Naive thymus-derived CD4-positive, alpha-beta T cell (primary cell): Measurements from ENCODE around the gene RAB26. TPM values are rescaled to one million over a fixed set of nuclear protein-coding genes. Genes with fewer than 3 reads are reported as not detected.
"Not testable (repeated sequence)": the region's sequence is repeated elsewhere in the genome, so short reads cannot be mapped to it uniquely, and the experiment has no call there.

ENCODE experiments used
- ATAC-seq: fragments of 150-1000 bp; cut with Tn5 transposase; 2 replicates; pipeline ENCODE4 v1.10.0; 2021; ENCODE audit warnings: mild to moderate bottlenecking, moderate library complexity
- CTCF ChIA-PET: fragments of 350-600 bp; sonication (Branson Sonifier 250); formaldehyde crosslinking; loops from one replicate; lab custom pipeline; 2021; ENCODE audit warnings: antibody characterized with exemption; lab: Charles Lee
- POLR2A ChIA-PET: fragments of 350-600 bp; sonication (Branson Sonifier 250); formaldehyde crosslinking; loops from one replicate; lab custom pipeline; 2021; ENCODE audit warnings: antibody characterized with exemption, inconsistent platforms; lab: Charles Lee
- DNase-seq, 9 donors: peaks; one replicate each; pipeline versions ENCODE4 v3.0.0 to v3.0.0-alpha.2; 2020 to 2022; ENCODE audit warnings: mixed read lengths in 1 of 9
- H3K27ac ChIP-seq: one replicate; pipeline ENCODE4 v1.7.0; 2013; ENCODE audit warnings: mild to moderate bottlenecking, low read depth, low read length, moderate library complexity
- H3K27me3 ChIP-seq, 2 donors: one replicate each; pipeline ENCODE4 v1.7.0; 2013; ENCODE audit warnings: low read length in 2 of 2, mild to moderate bottlenecking in 2 of 2, moderate library complexity in 2 of 2; ENCODE audit not compliant: control insufficient read depth in 2 of 2, insufficient read depth in 2 of 2
- H3K36me3 ChIP-seq, 3 experiments: 1 replicate in 2 of 3; 2 replicates in 1 of 3; pipeline ENCODE4 v1.7.0; 2013; ENCODE audit warnings: low read length in 3 of 3, mild to moderate bottlenecking in 3 of 3, moderate library complexity in 1 of 3; ENCODE audit not compliant: insufficient read depth in 3 of 3, control insufficient read depth in 2 of 3
- H3K4me1 ChIP-seq, 2 donors: one replicate each; pipeline ENCODE4 v1.7.0; 2013; ENCODE audit warnings: low read length in 2 of 2, mild to moderate bottlenecking in 2 of 2, moderate library complexity in 1 of 2; ENCODE audit not compliant: control insufficient read depth in 2 of 2, insufficient read depth in 2 of 2
- H3K4me3 ChIP-seq: 2 replicates; pipeline ENCODE4 v1.7.0; 2013; ENCODE audit warnings: mild to moderate bottlenecking, low read length
- H3K9me3 ChIP-seq, 3 experiments: 1 replicate in 2 of 3; 2 replicates in 1 of 3; pipeline ENCODE4 v1.7.0; 2013; ENCODE audit warnings: low read length in 3 of 3; ENCODE audit not compliant: control insufficient read depth in 2 of 3
- H3K27ac Mint-ChIP-seq, 9 donors: one replicate each; pipeline ENCODE4 v1.8.0; 2020 to 2022; ENCODE audit warnings: mixed read lengths in 9 of 9, mild to moderate bottlenecking in 8 of 9, moderate library complexity in 5 of 9, inconsistent platforms in 2 of 9
- H3K27me3 Mint-ChIP-seq, 5 donors: one replicate each; pipeline ENCODE4 v1.8.0; 2021 to 2022; ENCODE audit warnings: mixed read lengths in 5 of 5, mild to moderate bottlenecking in 1 of 5
- H3K36me3 Mint-ChIP-seq, 5 donors: one replicate each; pipeline ENCODE4 v1.8.0; 2020 to 2022; ENCODE audit warnings: mixed read lengths in 5 of 5, mild to moderate bottlenecking in 3 of 5, inconsistent platforms in 1 of 5
- H3K4me1 Mint-ChIP-seq, 7 donors: one replicate each; pipeline ENCODE4 v1.8.0; 2020 to 2022; ENCODE audit warnings: mixed read lengths in 7 of 7, mild to moderate bottlenecking in 3 of 7, inconsistent platforms in 1 of 7
- H3K4me3 Mint-ChIP-seq, 10 donors: one replicate each; pipeline ENCODE4 v1.8.0; 2020 to 2022; ENCODE audit warnings: mild to moderate bottlenecking in 10 of 10, mixed read lengths in 10 of 10, moderate library complexity in 6 of 10, inconsistent platforms in 2 of 10
- H3K9me3 Mint-ChIP-seq, 11 donors: one replicate each; pipeline ENCODE4 v1.8.0; 2020 to 2022; ENCODE audit warnings: mixed read lengths in 11 of 11, mild to moderate bottlenecking in 4 of 11, inconsistent platforms in 1 of 11, moderate library complexity in 1 of 11
- intact Hi-C, 2 donors: fragments of 100-400 bp; cut with micrococcal nuclease; formaldehyde crosslinking; loops; one replicate each; pipeline ENCODE4 v1.15.1; 2023
- microRNA-seq: library from miRNA; unstranded; fragments of <30 nt; microRNA quantifications from one replicate; pipeline ENCODE4 v1.2.0, GENCODE V29; 2022; ENCODE audit warnings: borderline microRNAs expressed
- polyA plus RNA-seq, 2 donors: library from polyadenylated mRNA; unstranded; fragments of 300-500 nt; fragmentation: Illumina TruSeq; gene quantifications; one replicate each; pipeline ENCODE4 v1.2.3, GENCODE V29; 2021
- total RNA-seq, 6 experiments: library from RNA in 5 of 6; stranded (reverse) in 5 of 6; gene quantifications; 1 replicate in 5 of 6; 2 replicates in 1 of 6; pipeline ENCODE4 v1.2.3 and lab custom pipeline; 2021 to 2026

RAB26 gene
- total and polyA plus RNA-seq, 7 experiments from 2014 or later: 0.29 to 0.86 (median 0.66) TPM; not detected in 4

- CTCF ChIA-PET: interaction anchor here (1.3 kb wide), 1 partner anchor 52 kb away, joined by 3 read pairs; the partner anchor contains the start of gene ECI1
- POLR2A ChIA-PET: interaction anchor here (0.6 kb wide), 1 partner anchor 203 kb away, joined by 4 read pairs; no protein-coding TSS in a partner anchor
Measured at GRCh38 chr16:2199095-2199494, 50.7 kb downstream of the RAB26 start.

GRCh38 chr16:2199621-2200139 lies 51.3 kb downstream of the RAB26 start:
- no peak overlapping the region for H3K4me3 Mint-ChIP-seq
- H3K27ac Mint-ChIP-seq: no peak overlapping the region
- CTCF ChIA-PET: no interaction called here
- H3K36me3 Mint-ChIP-seq: peaks cover 0 to 4% (median 0%) of the 10 kb centered on the region in 5 donors
- H3K27ac ChIP-seq: no peak overlapping the region
- H3K36me3 ChIP-seq: no peaks in the 10 kb centered on the region
- H3K27me3 Mint-ChIP-seq: peaks cover 14 to 45% (median 15%) of the 10 kb centered on the region in 5 donors
- no peak overlapping the region for H3K4me3 ChIP-seq
- peaks cover 5 to 13% (median 9%) of the 10 kb centered on the region in 7 donors for H3K4me1 Mint-ChIP-seq
- intact Hi-C loops: loop anchor here in 1 of 2 donors (10.0 kb wide), 1 partner anchor 65 kb away; the partner anchor contains the start of gene RNPS1
- ATAC-seq (no peak), DNase-seq (no peak)
- POLR2A ChIA-PET: interaction anchor here (0.6 kb wide), 1 partner anchor 204 kb away, joined by 4 read pairs; no protein-coding TSS in a partner anchor
- no peaks in the 10 kb centered on the region for H3K9me3 ChIP-seq
- peaks cover 6 to 11% of the 10 kb centered on the region in 2 donors for H3K27me3 ChIP-seq
- H3K4me1 ChIP-seq: peaks cover 3 to 8% of the 10 kb centered on the region in 2 donors
- H3K9me3 Mint-ChIP-seq: peaks cover 0 to 3% (median 0%) of the 10 kb centered on the region in 11 donors

More at GRCh38 chr16:2199095-2199494, 50.7 kb downstream of the RAB26 start:
- no peaks in the 10 kb centered on the region for H3K36me3 ChIP-seq
- no peak overlapping the region for H3K27ac ChIP-seq
- H3K27ac Mint-ChIP-seq: no peak overlapping the region
- H3K36me3 Mint-ChIP-seq: no peaks in the 10 kb centered on the region
- ATAC-seq (no peak), DNase-seq (no peak)
- intact Hi-C loops: no loop called here
- H3K9me3 ChIP-seq: no peaks in the 10 kb centered on the region
- no peaks in the 10 kb centered on the region for H3K9me3 Mint-ChIP-seq
- H3K4me1 ChIP-seq: peaks cover 0 to 8% of the 10 kb centered on the region in 2 donors
- no peak overlapping the region for H3K4me3 Mint-ChIP-seq
- peaks cover 6 to 11% of the 10 kb centered on the region in 2 donors for H3K27me3 ChIP-seq
- no peak overlapping the region for H3K4me3 ChIP-seq
- peaks cover 0 to 10% (median 5%) of the 10 kb centered on the region in 7 donors for H3K4me1 Mint-ChIP-seq
- peaks cover 14 to 50% (median 16%) of the 10 kb centered on the region in 5 donors for H3K27me3 Mint-ChIP-seq

GRCh38 chr16:2200313-2200712 lies 51.9 kb downstream of the RAB26 start:
- POLR2A ChIA-PET: no interaction called here
- H3K27me3 Mint-ChIP-seq: peaks cover 11 to 40% (median 14%) of the 10 kb centered on the region in 5 donors
- no peak for DNase-seq
- Histone ChIP-seq H3K36me3 (no peaks in the 10 kb centered on the region), H3K4me1 (peaks cover 5 to 7% of the 10 kb centered on the region in 2 donors), H3K27ac (no peak overlapping the region), H3K9me3 (no peaks in the 10 kb centered on the region), H3K4me3 (no peak overlapping the region), H3K27me3 (peaks cover 6 to 11% of the 10 kb centered on the region in 2 donors)
- no peak overlapping the region for H3K27ac Mint-ChIP-seq
- peaks cover 0 to 4% (median 0%) of the 10 kb centered on the region in 5 donors for H3K36me3 Mint-ChIP-seq
- intact Hi-C loops: loop anchor here in 1 of 2 donors (10.0 kb wide), 1 partner anchor 64 kb away; the partner anchor contains the start of gene RNPS1
- H3K4me1 Mint-ChIP-seq: peaks cover 5 to 11% (median 7%) of the 10 kb centered on the region in 7 donors
- peak overlapping the region in 1 of 10 donors; percentile 19 for H3K4me3 Mint-ChIP-seq
- ATAC-seq: no peak
- CTCF ChIA-PET: no interaction called here
- peaks cover 0 to 3% (median 0%) of the 10 kb centered on the region in 11 donors for H3K9me3 Mint-ChIP-seq

- not testable (repeated sequence) for ATAC-seq, H3K27me3 ChIP-seq, DNase-seq, H3K4me3 ChIP-seq, H3K9me3 Mint-ChIP-seq, H3K9me3 ChIP-seq, H3K27ac ChIP-seq
- Histone ChIP-seq H3K4me1 (peaks cover 11 to 13% of the 10 kb centered on the region in 2 donors), H3K36me3 (peaks cover 0 to 16% (median 8%) of the 10 kb centered on the region in 3 experiments)
- Mint-ChIP-seq H3K4me3 (peak overlapping the region; percentile 27 to 91 (median 67)), H3K4me1 (peaks cover 7 to 29% (median 21%) of the 10 kb centered on the region in 7 donors), H3K27me3 (peaks cover 2 to 23% (median 8%) of the 10 kb centered on the region in 5 donors), H3K36me3 (peaks cover 0 to 11% (median 6%) of the 10 kb centered on the region in 5 donors), H3K27ac (peak overlapping the region in 4 of 9 donors; percentile 18 to 80 (median 38))
- POLR2A ChIA-PET: interaction anchor here (1.0 to 3.7 kb wide), 5 partner anchors 8 to 316 kb away, joined by 3 to 28 read pairs (median 3); partner anchors contain the start of genes PGP and TRAF7
- CTCF ChIA-PET: interaction anchor here (1.2 kb wide), 1 partner anchor 9 kb away, joined by 6 read pairs; no protein-coding TSS in a partner anchor
- intact Hi-C loops: loop anchor here in 1 of 2 donors (10.0 kb wide), 1 partner anchor 62 kb away; the partner anchor contains the start of gene RNPS1
Measured at GRCh38 chr16:2203119-2203688, 54.8 kb downstream of the RAB26 start.

Small RNA genes lying within 50 kb of the gene (microRNA-seq; reads per million reads assigned to microRNA genes)
- not detected for gene MIR3180-5
- gene MIR4516: not detected
- not detected for gene MIR6511B1

Other genes starting within 250 kb of the RAB26 start
- not detected for gene HS3ST6, start 230.2 kb upstream of the RAB26 start, total RNA-seq
- gene HS3ST6, start 230.2 kb upstream of the RAB26 start, polyA plus RNA-seq: not detected
- 10 to 100 TPM in 2 of 5 experiments, 1 to 10 TPM in 3; 5.5 to 27.0 (median 8.2) TPM for gene MSRB1, start 205.4 kb upstream of the RAB26 start, total RNA-seq
- 10 to 100 TPM; 15.6 to 15.8 TPM for gene MSRB1, start 205.4 kb upstream of the RAB26 start, polyA plus RNA-seq
- gene RPL3L, start 193.9 kb upstream of the RAB26 start, total RNA-seq: not detected
- gene RPL3L, start 193.9 kb upstream of the RAB26 start, polyA plus RNA-seq: not detected
- gene NDUFB10, start 189.1 kb upstream of the RAB26 start, total RNA-seq: 100 to 1,000 TPM in 1 of 5 experiments, 10 to 100 TPM in 4; 40.0 to 114 (median 71.1) TPM
- 100 to 1,000 TPM; 166 to 180 TPM for gene NDUFB10, start 189.1 kb upstream of the RAB26 start, polyA plus RNA-seq
- 1,000 to 10,000 TPM; 2,562 to 3,376 (median 2,918) TPM for gene RPS2, start 183.8 kb upstream of the RAB26 start, total RNA-seq
- 1,000 to 10,000 TPM; 7,065 to 7,254 TPM for gene RPS2, start 183.8 kb upstream of the RAB26 start, polyA plus RNA-seq
- under 1 TPM in 1 of 5 experiments, not detected in 4; 0.51 TPM for gene RNF151, start 181.8 kb upstream of the RAB26 start, total RNA-seq
- not detected for gene RNF151, start 181.8 kb upstream of the RAB26 start, polyA plus RNA-seq
- gene TBL3, start 176.6 kb upstream of the RAB26 start, total RNA-seq: 10 to 100 TPM; 17.2 to 45.2 (median 27.6) TPM
- gene TBL3, start 176.6 kb upstream of the RAB26 start, polyA plus RNA-seq: 10 to 100 TPM; 59.4 to 89.8 TPM
- 1 to 10 TPM in 1 of 5 experiments, under 1 TPM in 4; 0.24 to 1.3 (median 0.79) TPM for gene NOXO1, start 167.2 kb upstream of the RAB26 start, total RNA-seq
- under 1 TPM; 0.17 to 0.29 TPM for gene NOXO1, start 167.2 kb upstream of the RAB26 start, polyA plus RNA-seq
- 10 to 100 TPM; 14.0 to 28.2 (median 18.1) TPM for gene GFER, start 164.4 kb upstream of the RAB26 start, total RNA-seq
- 10 to 100 TPM; 19.6 to 30.8 TPM for gene GFER, start 164.4 kb upstream of the RAB26 start, polyA plus RNA-seq
- gene SYNGR3, start 158.7 kb upstream of the RAB26 start, total RNA-seq: 1 to 10 TPM in 2 of 5 experiments, under 1 TPM in 3; 0.49 to 8.8 (median 0.80) TPM
- gene SYNGR3, start 158.7 kb upstream of the RAB26 start, polyA plus RNA-seq: 1 to 10 TPM in 1 of 2 donors, under 1 TPM in 1; 0.92 to 1.6 TPM
- gene ZNF598, start 138.8 kb upstream of the RAB26 start, total RNA-seq: 10 to 100 TPM; 44.3 to 63.2 (median 49.8) TPM
- gene ZNF598, start 138.8 kb upstream of the RAB26 start, polyA plus RNA-seq: 1 to 10 TPM; 1.9 to 9.4 TPM
- gene NPW, start 128.8 kb upstream of the RAB26 start, total RNA-seq: 1 to 10 TPM in 1 of 5 experiments, under 1 TPM in 1, not detected in 3; 0.53 to 1.7 TPM
- gene NPW, start 128.8 kb upstream of the RAB26 start, polyA plus RNA-seq: not detected
- 1 to 10 TPM; 2.5 to 3.8 (median 3.6) TPM for gene NHERF2, start 121.7 kb upstream of the RAB26 start, total RNA-seq
- gene NHERF2, start 121.7 kb upstream of the RAB26 start, polyA plus RNA-seq: under 1 TPM; 0.33 to 0.56 TPM
- 10 to 100 TPM in 1 of 5 experiments, 1 to 10 TPM in 4; 4.4 to 27.0 (median 7.5) TPM for gene NTHL1, start 100.8 kb upstream of the RAB26 start, total RNA-seq
- 10 to 100 TPM; 16.3 to 17.5 TPM for gene NTHL1, start 100.8 kb upstream of the RAB26 start, polyA plus RNA-seq
- gene TSC2, start 100.6 kb upstream of the RAB26 start, total RNA-seq: 100 to 1,000 TPM; 126 to 155 (median 147) TPM
- 10 to 100 TPM; 27.5 to 53.6 TPM for gene TSC2, start 100.6 kb upstream of the RAB26 start, polyA plus RNA-seq
- 100 to 1,000 TPM in 2 of 5 experiments, 10 to 100 TPM in 3; 82.8 to 153 (median 98.3) TPM for gene PKD1, start 12.7 kb upstream of the RAB26 start, total RNA-seq
- gene PKD1, start 12.7 kb upstream of the RAB26 start, polyA plus RNA-seq: 1 to 10 TPM; 4.9 to 9.8 TPM
- 10 to 100 TPM; 30.0 to 58.3 (median 36.7) TPM for gene TRAF7, start 7.2 kb downstream of the RAB26 start, total RNA-seq
- gene TRAF7, start 7.2 kb downstream of the RAB26 start, polyA plus RNA-seq: 1 to 10 TPM; 4.8 to 6.8 TPM
- under 1 TPM in 1 of 5 experiments, not detected in 4; 0.19 TPM for gene CASKIN1, start 48.0 kb downstream of the RAB26 start, total RNA-seq
- not detected for gene CASKIN1, start 48.0 kb downstream of the RAB26 start, polyA plus RNA-seq
- 10 to 100 TPM; 25.1 to 41.2 (median 35.5) TPM for gene MLST8, start 56.8 kb downstream of the RAB26 start, total RNA-seq
- 10 to 100 TPM; 20.7 to 36.4 TPM for gene MLST8, start 56.8 kb downstream of the RAB26 start, polyA plus RNA-seq
- 10 to 100 TPM in 4 of 5 experiments, 1 to 10 TPM in 1; 5.7 to 44.3 (median 16.0) TPM for gene BRICD5, start 62.2 kb downstream of the RAB26 start, total RNA-seq
- under 1 TPM in 1 of 2 donors, not detected in 1; 0.22 TPM for gene BRICD5, start 62.2 kb downstream of the RAB26 start, polyA plus RNA-seq
- 10 to 100 TPM in 3 of 5 experiments, 1 to 10 TPM in 2; 7.7 to 26.5 (median 20.4) TPM for gene PGP, start 66.2 kb downstream of the RAB26 start, total RNA-seq
- gene PGP, start 66.2 kb downstream of the RAB26 start, polyA plus RNA-seq: 10 to 100 TPM in 1 of 2 donors, 1 to 10 TPM in 1; 6.0 to 12.9 TPM
- gene E4F1, start 75.0 kb downstream of the RAB26 start, total RNA-seq: 10 to 100 TPM; 31.3 to 45.6 (median 36.8) TPM
- 10 to 100 TPM; 12.6 to 25.6 TPM for gene E4F1, start 75.0 kb downstream of the RAB26 start, polyA plus RNA-seq
- gene DNASE1L2, start 87.8 kb downstream of the RAB26 start, total RNA-seq: 1 to 10 TPM in 3 of 5 experiments, under 1 TPM in 2; 0.34 to 3.8 (median 2.2) TPM
- not detected for gene DNASE1L2, start 87.8 kb downstream of the RAB26 start, polyA plus RNA-seq
- 10 to 100 TPM; 19.9 to 29.3 (median 26.8) TPM for gene ECI1, start 103.0 kb downstream of the RAB26 start, total RNA-seq
- gene ECI1, start 103.0 kb downstream of the RAB26 start, polyA plus RNA-seq: 10 to 100 TPM; 39.9 to 44.2 TPM
- gene RNPS1, start 119.5 kb downstream of the RAB26 start, total RNA-seq: 100 to 1,000 TPM; 136 to 250 (median 220) TPM
- 100 to 1,000 TPM; 199 to 293 TPM for gene RNPS1, start 119.5 kb downstream of the RAB26 start, polyA plus RNA-seq
- 10 to 100 TPM in 1 of 5 experiments, 1 to 10 TPM in 4; 7.0 to 10.0 (median 8.1) TPM for gene ABCA3, start 192.1 kb downstream of the RAB26 start, total RNA-seq
- gene ABCA3, start 192.1 kb downstream of the RAB26 start, polyA plus RNA-seq: 1 to 10 TPM; 1.7 to 1.8 TPM